Type B pancreatic cell (in vitro differentiated cells): ENCODE measurements around the gene SPATA13. TPM values are rescaled to one million over a fixed set of nuclear protein-coding genes. Genes with fewer than 3 reads are reported as not detected.

Experiments
- DNase-seq: peaks from one replicate; pipeline ENCODE4 v3.0.0; 2021; ENCODE audit warnings: mixed read lengths; ENCODE audit not compliant: unreplicated experiment; ENCODE audit errors: extremely low spot score
- H3K27ac Mint-ChIP-seq: 2 replicates; pipeline ENCODE4 v1.8.0; 2021; ENCODE audit warnings: mild to moderate bottlenecking, mixed read lengths
- H3K27me3 Mint-ChIP-seq: 2 replicates; pipeline ENCODE4 v1.8.0; 2021; ENCODE audit warnings: mixed read lengths
- H3K36me3 Mint-ChIP-seq: 2 replicates; pipeline ENCODE4 v1.8.0; 2021; ENCODE audit warnings: mixed read lengths
- H3K4me1 Mint-ChIP-seq: one replicate; pipeline ENCODE4 v1.8.0; 2021; ENCODE audit warnings: mixed read lengths; ENCODE audit not compliant: unreplicated experiment
- H3K4me3 Mint-ChIP-seq: 2 replicates; pipeline ENCODE4 v1.8.0; 2021; ENCODE audit warnings: mild to moderate bottlenecking, mixed read lengths
- H3K9me3 Mint-ChIP-seq: 2 replicates; pipeline ENCODE4 v1.8.0; 2021; ENCODE audit warnings: mixed read lengths
- total RNA-seq: library from RNA; stranded (reverse); gene quantifications from 2 replicates; pipeline ENCODE4 v1.2.1, GENCODE V29; 2021; ENCODE audit warnings: low replicate concordance
- TF ChIP-seq, protein P1 (sequence below): fragments of 200-600 bp; sonication (generic); conservative IDR thresholded peaks from 2 replicates; pipeline ENCODE4 v1.5.0; 2021; ENCODE audit warnings: antibody characterized with exemption, mild to moderate bottlenecking

SPATA13 gene
- total RNA-seq, 1 donor from 2014 or later = 22.0 TPM

DNA sequence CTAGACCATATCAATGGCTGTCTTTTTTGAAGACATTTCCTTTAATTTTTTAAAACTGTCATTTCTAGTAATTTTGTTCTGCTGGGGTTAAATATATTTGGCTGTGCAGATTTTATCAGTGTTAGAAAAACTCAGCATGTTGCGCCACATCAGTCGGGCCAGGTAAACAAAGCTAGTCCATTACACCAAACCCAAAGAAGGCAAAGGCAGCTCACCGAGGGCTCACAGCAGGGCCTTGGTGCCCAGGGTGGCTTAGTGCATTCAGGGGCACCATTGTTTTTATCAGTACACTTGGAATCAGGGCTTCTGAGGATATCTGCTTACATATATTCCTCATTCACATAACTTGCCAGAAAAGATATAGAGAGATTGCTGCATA, 22.2 kb downstream of the SPATA13 start:
- Mint-ChIP-seq H3K4me3 (no peak overlapping the region), H3K27ac (no peak overlapping the region), H3K4me1 (peaks cover 18% of the 10 kb centered on the region), H3K9me3 (peaks cover 4% of the 10 kb centered on the region), H3K36me3 (no peaks in the 10 kb centered on the region), H3K27me3 (no peaks in the 10 kb centered on the region)
- TF ChIP-seq, protein P1, sequence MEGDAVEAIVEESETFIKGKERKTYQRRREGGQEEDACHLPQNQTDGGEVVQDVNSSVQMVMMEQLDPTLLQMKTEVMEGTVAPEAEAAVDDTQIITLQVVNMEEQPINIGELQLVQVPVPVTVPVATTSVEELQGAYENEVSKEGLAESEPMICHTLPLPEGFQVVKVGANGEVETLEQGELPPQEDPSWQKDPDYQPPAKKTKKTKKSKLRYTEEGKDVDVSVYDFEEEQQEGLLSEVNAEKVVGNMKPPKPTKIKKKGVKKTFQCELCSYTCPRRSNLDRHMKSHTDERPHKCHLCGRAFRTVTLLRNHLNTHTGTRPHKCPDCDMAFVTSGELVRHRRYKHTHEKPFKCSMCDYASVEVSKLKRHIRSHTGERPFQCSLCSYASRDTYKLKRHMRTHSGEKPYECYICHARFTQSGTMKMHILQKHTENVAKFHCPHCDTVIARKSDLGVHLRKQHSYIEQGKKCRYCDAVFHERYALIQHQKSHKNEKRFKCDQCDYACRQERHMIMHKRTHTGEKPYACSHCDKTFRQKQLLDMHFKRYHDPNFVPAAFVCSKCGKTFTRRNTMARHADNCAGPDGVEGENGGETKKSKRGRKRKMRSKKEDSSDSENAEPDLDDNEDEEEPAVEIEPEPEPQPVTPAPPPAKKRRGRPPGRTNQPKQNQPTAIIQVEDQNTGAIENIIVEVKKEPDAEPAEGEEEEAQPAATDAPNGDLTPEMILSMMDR = no peak
- no peak for DNase-seq

DNA sequence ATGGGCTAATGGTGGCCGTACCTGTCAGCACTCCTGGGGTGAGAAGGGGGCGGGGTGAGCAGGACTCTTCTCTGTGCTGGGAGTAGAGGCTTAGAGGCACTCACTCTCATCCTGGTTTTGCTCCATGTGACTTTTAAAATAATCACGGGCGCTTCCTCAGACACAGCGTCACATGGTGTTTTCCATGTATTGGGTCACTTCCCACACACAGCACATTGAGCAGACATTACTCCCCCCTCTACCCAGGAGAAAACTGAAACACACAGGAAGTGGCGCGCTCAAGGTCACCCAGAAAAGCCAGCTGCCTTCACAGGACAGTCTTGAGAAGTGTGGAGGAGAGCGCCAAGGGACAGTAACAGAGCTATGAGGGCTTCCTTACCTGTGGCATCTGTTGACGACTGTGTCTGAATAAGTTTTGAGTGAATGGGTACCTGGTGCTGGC, 23.2 kb downstream of the SPATA13 start:
- TF ChIP-seq, protein P1 = no peak
- Mint-ChIP-seq H3K27ac (peak overlapping the region; percentile 70), H3K4me3 (no peak overlapping the region), H3K36me3 (no peaks in the 10 kb centered on the region), H3K4me1 (peaks cover 18% of the 10 kb centered on the region), H3K9me3 (peaks cover 10% of the 10 kb centered on the region), H3K27me3 (no peaks in the 10 kb centered on the region)
- DNase-seq = no peak

DNA sequence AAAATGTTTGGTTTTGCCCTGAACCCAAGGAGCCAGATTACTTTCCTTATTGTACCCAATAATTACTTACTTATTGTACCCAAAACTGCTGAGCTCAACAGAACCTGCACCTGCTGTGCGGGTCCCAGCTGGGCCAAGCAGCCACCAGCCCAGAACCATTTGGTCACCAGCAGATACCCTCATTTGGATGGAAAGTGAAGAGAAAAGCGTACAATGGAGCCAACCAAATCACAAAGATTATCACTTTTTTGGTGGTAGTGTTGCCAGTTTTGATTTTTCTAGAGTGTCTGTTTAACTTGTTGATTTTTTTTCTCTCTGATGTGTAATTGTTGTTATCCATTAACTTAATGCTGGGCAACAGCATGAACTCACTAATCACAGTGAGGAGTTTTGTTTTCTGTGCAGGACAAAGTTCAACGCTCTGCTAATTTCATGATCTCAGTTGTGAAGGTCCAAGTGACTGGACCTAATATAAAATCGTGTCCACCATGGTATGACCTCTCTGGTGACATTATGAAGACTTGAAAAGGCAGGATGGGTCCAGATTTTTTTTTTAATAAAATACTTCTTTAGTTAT, 23.8 kb downstream of the SPATA13 start:
- Mint-ChIP-seq H3K4me1 (peaks cover 18% of the 10 kb centered on the region), H3K36me3 (no peaks in the 10 kb centered on the region), H3K9me3 (peaks cover 13% of the 10 kb centered on the region), H3K27ac (peak overlapping the region; percentile 70), H3K27me3 (no peaks in the 10 kb centered on the region), H3K4me3 (peak overlapping the region; percentile 58)
- no peak for DNase-seq
- TF ChIP-seq, protein P1 = no peak

DNA sequence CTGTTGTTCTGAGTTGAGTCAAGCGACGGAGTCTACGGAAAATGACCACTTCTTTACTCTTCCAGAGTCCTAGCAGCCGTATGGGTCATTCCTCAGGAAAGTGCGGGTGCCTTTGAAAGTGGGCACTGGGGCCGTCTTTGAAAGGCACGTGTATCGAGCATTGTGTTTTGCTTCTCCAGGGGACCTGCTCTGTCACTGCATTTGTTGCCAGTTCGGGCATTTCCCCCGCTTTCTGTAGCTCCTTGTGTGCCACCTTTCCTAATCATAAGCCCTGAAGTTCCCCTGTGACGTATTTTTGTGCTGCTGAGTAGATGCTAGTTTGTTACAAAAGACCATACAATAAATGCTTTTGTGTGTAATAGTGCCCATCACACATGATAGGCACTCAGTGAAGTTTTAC, 24.4 kb downstream of the SPATA13 start:
- no peak for DNase-seq
- Mint-ChIP-seq H3K4me1 (peaks cover 18% of the 10 kb centered on the region), H3K27me3 (no peaks in the 10 kb centered on the region), H3K36me3 (no peaks in the 10 kb centered on the region), H3K9me3 (peaks cover 13% of the 10 kb centered on the region), H3K27ac (peak overlapping the region; percentile 70), H3K4me3 (peak overlapping the region; percentile 5)
- TF ChIP-seq, protein P1 = no peak

DNA sequence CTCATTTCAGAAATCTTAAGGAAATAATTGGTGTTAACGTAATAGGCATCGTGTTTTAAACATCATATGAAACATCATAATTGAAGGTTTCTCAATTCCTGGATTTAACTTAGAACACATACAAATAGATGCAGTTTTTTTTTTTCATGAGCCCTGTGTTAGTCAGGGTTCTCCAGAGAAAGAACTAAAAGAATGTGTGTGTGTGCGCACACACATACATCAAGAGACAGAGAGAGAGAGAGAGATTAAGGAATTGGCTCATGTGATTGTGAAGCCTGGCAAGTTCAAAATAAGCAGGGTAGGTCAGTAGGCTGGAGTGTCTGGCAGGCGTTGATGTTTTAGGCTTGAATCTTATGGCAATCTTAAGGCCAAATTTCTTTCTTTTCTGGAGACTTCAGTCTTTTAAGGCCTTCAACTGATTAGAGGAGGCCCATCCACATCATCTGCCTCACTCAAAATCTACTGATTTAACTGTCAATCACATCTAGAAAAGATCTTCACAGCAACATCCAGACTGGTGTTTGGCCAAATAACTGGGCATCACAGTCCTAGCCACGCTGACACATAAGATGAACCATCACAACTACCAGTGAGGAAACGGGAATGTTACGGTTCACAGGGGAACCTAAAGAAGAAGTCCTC, 25.2 kb downstream of the SPATA13 start:
- DNase-seq = no peak
- H3K36me3 Mint-ChIP-seq = peaks cover 4% of the 10 kb centered on the region
- TF ChIP-seq, protein P1 = no peak
- H3K4me3 Mint-ChIP-seq = no peak overlapping the region
- no peaks in the 10 kb centered on the region for H3K27me3 Mint-ChIP-seq
- peaks cover 17% of the 10 kb centered on the region for H3K9me3 Mint-ChIP-seq
- H3K4me1 Mint-ChIP-seq = peaks cover 18% of the 10 kb centered on the region
- H3K27ac Mint-ChIP-seq = peak overlapping the region; percentile 47
